HCT116 (cell line): Measurements from ENCODE around the gene MAST4. TPM values are rescaled to one million over a fixed set of nuclear protein-coding genes. Genes with fewer than 3 reads are reported as not detected.

Experiments used
- ATAC-seq: fragments of 200-7000 bp; cut with Tn5 transposase; 2 replicates; pipeline ENCODE4 v1.9.1; 2020; ENCODE audit warnings: mild to moderate bottlenecking, moderate library complexity
- BruUV-seq: library from RNA; stranded (reverse); fragments of 400-500 nt; replicated peaks from 2 replicates; lab custom pipeline; 2021; lab: Mats Ljungman, UMichigan
- CTCF ChIA-PET: fragments of 300-600 bp; sonication (Branson Sonifier 250); formaldehyde crosslinking; loops from one replicate; lab custom pipeline; 2021; ENCODE audit warnings: antibody characterized with exemption; lab: Charles Lee
- POLR2A ChIA-PET: fragments of 300-600, 350-600 bp; sonication (Branson Sonifier 250); formaldehyde crosslinking; loops from one replicate; lab custom pipeline; 2021; ENCODE audit warnings: antibody characterized with exemption; lab: Charles Lee
- RAD21 ChIA-PET, 2 experiments: fragments of 300-600 bp; sonication (Branson Sonifier 250); formaldehyde crosslinking; loops; one replicate each; lab custom pipeline; 2023; ENCODE audit warnings: low total read pairs in 2 of 2; ENCODE audit not compliant: uncharacterized antibody in 2 of 2, unreplicated experiment in 2 of 2, low non-redundant PET in 1 of 2; lab: Charles Lee
- DNase-seq: peaks from one replicate; pipeline ENCODE4 v3.0.0-alpha.2; 2010; ENCODE audit warnings: low read depth, low spot score
- H2AFZ ChIP-seq: fragments of 200-600 bp; shearing (Covaris generic), sonication (generic); 2 replicates; pipeline ENCODE4 v1.6.1; 2017; ENCODE audit warnings: low read depth, mixed run types, mixed read lengths, antibody characterized with exemption, low read length; ENCODE audit not compliant: poor library complexity, severe bottlenecking
- H3K27ac ChIP-seq: 2 replicates; pipeline ENCODE4 v1.5.1; 2012; ENCODE audit warnings: low read depth, low read length
- H3K27me3 ChIP-seq: fragments of 200-600 bp; sonication (generic); 2 replicates; pipeline ENCODE4 v1.6.1; 2016; ENCODE audit warnings: mixed run types, low read length, mixed read lengths; ENCODE audit not compliant: insufficient read depth
- H3K36me3 ChIP-seq, 2 experiments: fragments of 200-500 bp in 1 of 2; fragments of 200-600 bp in 1 of 2; sonication (Bioruptor generic) in 1 of 2; sonication (generic) in 1 of 2; 2 replicates each; pipeline versions ENCODE4 v1.5.1 to v1.6.1; 2014 to 2016; ENCODE audit warnings: low read length in 2 of 2, inconsistent platforms in 1 of 2, mixed read lengths in 1 of 2, mixed run types in 1 of 2; ENCODE audit not compliant: insufficient read depth in 2 of 2, control insufficient read depth in 1 of 2
- H3K4me1 ChIP-seq, 2 experiments: fragments of 200-600 bp in 1 of 2; sonication (generic) in 1 of 2; 2 replicates each; pipeline versions ENCODE4 v1.5.1 to v1.6.1; 2012 to 2017; ENCODE audit warnings: low read length in 2 of 2, inconsistent platforms in 1 of 2, mild to moderate bottlenecking in 1 of 2, mixed read lengths in 1 of 2, mixed run types in 1 of 2, moderate library complexity in 1 of 2; ENCODE audit not compliant: insufficient read depth in 2 of 2, control insufficient read depth in 1 of 2
- H3K4me2 ChIP-seq: fragments of 200-600 bp; sonication (generic); 2 replicates; pipeline ENCODE4 v1.6.1; 2017; ENCODE audit warnings: mixed run types, low read length, mixed read lengths
- H3K4me3 ChIP-seq, 2 experiments: fragments of 200-600 bp in 1 of 2; sonication (generic) in 1 of 2; replicated peaks in 1 of 2; 2 replicates each; pipeline ENCODE4 v1.5.1; 2011 to 2016; ENCODE audit warnings: low read length in 2 of 2, control low read depth in 1 of 2, low read depth in 1 of 2, mild to moderate bottlenecking in 1 of 2, mixed read lengths in 1 of 2, mixed run types in 1 of 2
- H3K79me2 ChIP-seq: fragments of 200-600 bp; sonication (generic); 2 replicates; pipeline ENCODE4 v1.6.1; 2017; ENCODE audit warnings: mild to moderate bottlenecking, mixed run types, low read length, moderate library complexity, mixed read lengths; ENCODE audit not compliant: insufficient read depth
- H3K9ac ChIP-seq: fragments of 200-600 bp; sonication (generic); 2 replicates; pipeline ENCODE4 v1.6.1; 2016; ENCODE audit warnings: low read length, mixed read lengths
- H3K9me2 ChIP-seq: fragments of 200-600 bp; sonication (generic), shearing (Covaris generic); 2 replicates; pipeline ENCODE4 v1.6.1; 2017; ENCODE audit warnings: mixed run types, mild to moderate bottlenecking, moderate library complexity; ENCODE audit not compliant: insufficient read depth
- H3K9me3 ChIP-seq, 2 experiments: fragments of 200-500 bp in 1 of 2; fragments of 200-600 bp in 1 of 2; sonication (Bioruptor generic) in 1 of 2; sonication (generic) in 1 of 2; 2 replicates each; pipeline ENCODE4 v1.6.1; 2014 to 2017; ENCODE audit warnings: low read length in 2 of 2, mixed read lengths in 2 of 2, inconsistent platforms in 1 of 2, low read depth in 1 of 2, mild to moderate bottlenecking in 1 of 2, mixed run types in 1 of 2, moderate library complexity in 1 of 2; ENCODE audit not compliant: control insufficient read depth in 1 of 2, insufficient read depth in 1 of 2
- H4K20me1 ChIP-seq: fragments of 200-600 bp; sonication (generic), shearing (Covaris generic); 2 replicates; pipeline ENCODE4 v1.6.1; 2017; ENCODE audit warnings: mixed run types, mild to moderate bottlenecking, moderate library complexity; ENCODE audit not compliant: insufficient read depth
- CBX3 ChIP-seq: IDR thresholded peaks from 2 replicates; pipeline ENCODE4 v1.6.1; 2012; ENCODE audit warnings: low read depth
- EGR1 ChIP-seq: IDR thresholded peaks from 2 replicates; pipeline ENCODE4 v1.6.1; 2012; ENCODE audit warnings: low read depth
- SRF ChIP-seq: IDR thresholded peaks from 2 replicates; pipeline ENCODE4 v1.6.1; 2012; ENCODE audit warnings: low read depth
- intact Hi-C: fragments of 100-400 bp; cut with micrococcal nuclease; formaldehyde crosslinking; loops from 2 replicates; pipeline ENCODE4 v1.10.0; 2022
- total RNA-seq: library from RNA; stranded (reverse); gene quantifications from one replicate; pipeline ENCODE4 v1.2.1, GENCODE V29; 2021; ENCODE audit not compliant: unreplicated experiment
- TF ChIP-seq, protein P1 (sequence below): IDR thresholded peaks from 2 replicates; pipeline ENCODE4 v1.6.1; 2011; ENCODE audit warnings: mild to moderate bottlenecking, low read length, moderate library complexity; ENCODE audit not compliant: insufficient replicate concordance; ENCODE audit errors: extremely low read depth
- TF ChIP-seq, protein P2 (sequence below): IDR thresholded peaks from 2 replicates; pipeline ENCODE4 v1.6.1; 2012; ENCODE audit warnings: low read depth

Gene MAST4
- total RNA-seq, 1 experiment from 2014 or later: 1.1 TPM

DNA sequence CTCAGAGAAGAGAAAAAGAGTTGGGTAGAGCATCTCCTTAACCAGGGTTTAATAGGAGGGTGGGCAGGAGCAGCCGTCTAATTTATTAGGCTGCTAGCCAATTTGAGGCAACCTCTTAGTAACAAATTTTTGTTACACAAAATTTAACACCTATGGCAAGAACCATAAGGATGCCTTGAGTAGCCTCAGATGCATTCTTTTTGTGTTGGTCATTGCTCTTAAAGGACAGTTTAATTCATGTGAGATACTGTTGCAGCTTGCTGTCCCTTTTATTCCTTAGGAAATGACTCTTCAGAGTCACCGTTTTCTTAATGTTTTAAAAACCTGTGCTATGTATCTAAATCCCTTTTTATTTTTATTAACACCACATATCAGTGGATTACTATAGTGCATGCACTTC lies 255.1 kb downstream of the MAST4 start:
- no peaks in the 10 kb centered on the region for H3K79me2 ChIP-seq
- no peak overlapping the region for H3K4me3 ChIP-seq
- no TSS peak for BruUV-seq
- no peaks in the 10 kb centered on the region for H3K9me3 ChIP-seq
- ChIA-PET CTCF (no interaction called here), RAD21 (no interaction called here), POLR2A (no interaction called here)
- no peak for TF ChIP-seq SRF
- TF ChIP-seq, protein P1, sequence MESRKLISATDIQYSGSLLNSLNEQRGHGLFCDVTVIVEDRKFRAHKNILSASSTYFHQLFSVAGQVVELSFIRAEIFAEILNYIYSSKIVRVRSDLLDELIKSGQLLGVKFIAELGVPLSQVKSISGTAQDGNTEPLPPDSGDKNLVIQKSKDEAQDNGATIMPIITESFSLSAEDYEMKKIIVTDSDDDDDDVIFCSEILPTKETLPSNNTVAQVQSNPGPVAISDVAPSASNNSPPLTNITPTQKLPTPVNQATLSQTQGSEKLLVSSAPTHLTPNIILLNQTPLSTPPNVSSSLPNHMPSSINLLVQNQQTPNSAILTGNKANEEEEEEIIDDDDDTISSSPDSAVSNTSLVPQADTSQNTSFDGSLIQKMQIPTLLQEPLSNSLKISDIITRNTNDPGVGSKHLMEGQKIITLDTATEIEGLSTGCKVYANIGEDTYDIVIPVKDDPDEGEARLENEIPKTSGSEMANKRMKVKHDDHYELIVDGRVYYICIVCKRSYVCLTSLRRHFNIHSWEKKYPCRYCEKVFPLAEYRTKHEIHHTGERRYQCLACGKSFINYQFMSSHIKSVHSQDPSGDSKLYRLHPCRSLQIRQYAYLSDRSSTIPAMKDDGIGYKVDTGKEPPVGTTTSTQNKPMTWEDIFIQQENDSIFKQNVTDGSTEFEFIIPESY: no peak
- no peak for TF ChIP-seq EGR1
- TF ChIP-seq, protein P2, sequence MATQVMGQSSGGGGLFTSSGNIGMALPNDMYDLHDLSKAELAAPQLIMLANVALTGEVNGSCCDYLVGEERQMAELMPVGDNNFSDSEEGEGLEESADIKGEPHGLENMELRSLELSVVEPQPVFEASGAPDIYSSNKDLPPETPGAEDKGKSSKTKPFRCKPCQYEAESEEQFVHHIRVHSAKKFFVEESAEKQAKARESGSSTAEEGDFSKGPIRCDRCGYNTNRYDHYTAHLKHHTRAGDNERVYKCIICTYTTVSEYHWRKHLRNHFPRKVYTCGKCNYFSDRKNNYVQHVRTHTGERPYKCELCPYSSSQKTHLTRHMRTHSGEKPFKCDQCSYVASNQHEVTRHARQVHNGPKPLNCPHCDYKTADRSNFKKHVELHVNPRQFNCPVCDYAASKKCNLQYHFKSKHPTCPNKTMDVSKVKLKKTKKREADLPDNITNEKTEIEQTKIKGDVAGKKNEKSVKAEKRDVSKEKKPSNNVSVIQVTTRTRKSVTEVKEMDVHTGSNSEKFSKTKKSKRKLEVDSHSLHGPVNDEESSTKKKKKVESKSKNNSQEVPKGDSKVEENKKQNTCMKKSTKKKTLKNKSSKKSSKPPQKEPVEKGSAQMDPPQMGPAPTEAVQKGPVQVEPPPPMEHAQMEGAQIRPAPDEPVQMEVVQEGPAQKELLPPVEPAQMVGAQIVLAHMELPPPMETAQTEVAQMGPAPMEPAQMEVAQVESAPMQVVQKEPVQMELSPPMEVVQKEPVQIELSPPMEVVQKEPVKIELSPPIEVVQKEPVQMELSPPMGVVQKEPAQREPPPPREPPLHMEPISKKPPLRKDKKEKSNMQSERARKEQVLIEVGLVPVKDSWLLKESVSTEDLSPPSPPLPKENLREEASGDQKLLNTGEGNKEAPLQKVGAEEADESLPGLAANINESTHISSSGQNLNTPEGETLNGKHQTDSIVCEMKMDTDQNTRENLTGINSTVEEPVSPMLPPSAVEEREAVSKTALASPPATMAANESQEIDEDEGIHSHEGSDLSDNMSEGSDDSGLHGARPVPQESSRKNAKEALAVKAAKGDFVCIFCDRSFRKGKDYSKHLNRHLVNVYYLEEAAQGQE: no peak
- no peak for TF ChIP-seq CBX3
- peaks cover 0 to 4% of the 10 kb centered on the region in 2 experiments; a peak in 2 of 4 replicates for H3K4me1 ChIP-seq
- ATAC-seq: no peak
- no peak for DNase-seq
- H2AFZ ChIP-seq: no peak overlapping the region
- H4K20me1 ChIP-seq: no peaks in the 10 kb centered on the region
- H3K27ac ChIP-seq: no peak overlapping the region
- H3K9ac ChIP-seq: no peak overlapping the region
- peaks cover 31% of the 10 kb centered on the region for H3K27me3 ChIP-seq
- intact Hi-C loops: no loop called here
- H3K9me2 ChIP-seq: no peaks in the 10 kb centered on the region
- no peaks in the 10 kb centered on the region for H3K36me3 ChIP-seq
- H3K4me2 ChIP-seq: no peak overlapping the region
